HepG2 (cell line): ENCODE measurements around the gene RNU6-8. TPM values are rescaled to one million over a fixed set of nuclear protein-coding genes. Genes with fewer than 3 reads are reported as not detected.

Source experiments
- IKZF1 ChIP-seq: fragments of 450-650 bp; IDR thresholded peaks from 2 replicates; pipeline ENCODE4 v1.7.1; 2016
- KAT8 ChIP-seq: IDR thresholded peaks from 2 replicates; pipeline ENCODE4 v1.6.1; 2016; ENCODE audit warnings: missing genetic modification reagents, missing compliant biosample characterization
- MBNL3 ChIP-seq: fragments of 250-450 bp; sonication (Bioruptor Pico); conservative IDR thresholded peaks from 2 replicates; pipeline ENCODE4 v1.8.0; 2022; ENCODE audit warnings: mild to moderate bottlenecking, inconsistent platforms
- NKX3-1 ChIP-seq: sonication (generic); formaldehyde crosslinking; IDR thresholded peaks from 2 replicates; pipeline ENCODE4 v1.5.0; 2020; ENCODE audit warnings: missing genetic modification reagents
- NR3C1 ChIP-seq: sonication (generic); formaldehyde crosslinking; IDR thresholded peaks from 2 replicates; pipeline ENCODE4 v1.4.0; 2020; ENCODE audit warnings: missing genetic modification reagents
- RFX5 ChIP-seq: IDR thresholded peaks from 2 replicates; pipeline ENCODE4 v1.6.1; 2011; ENCODE audit warnings: low read depth, low read length, improper control_type of control experiment
- ZFP36L2 ChIP-seq: sonication (generic); formaldehyde crosslinking; IDR thresholded peaks from 2 replicates; pipeline ENCODE4 v1.4.0; 2020; ENCODE audit warnings: missing genetic modification reagents
- ZFP37 ChIP-seq: sonication (generic); formaldehyde crosslinking; IDR thresholded peaks from 2 replicates; pipeline ENCODE4 v1.4.0; 2020; ENCODE audit warnings: missing genetic modification reagents, borderline replicate concordance
- ZMYM2 ChIP-seq: sonication (generic); formaldehyde crosslinking; IDR thresholded peaks from 2 replicates; pipeline ENCODE4 v1.8.0; 2022; ENCODE audit warnings: mild to moderate bottlenecking, missing genetic modification reagents
- ZNF577 ChIP-seq: sonication (generic); formaldehyde crosslinking; IDR thresholded peaks from 2 replicates; pipeline ENCODE4 v1.4.0; 2020; ENCODE audit warnings: mild to moderate bottlenecking, low read depth, missing genetic modification reagents, borderline replicate concordance
- ZNF777 ChIP-seq: sonication (generic); formaldehyde crosslinking; IDR thresholded peaks from 2 replicates; pipeline ENCODE4 v1.4.0; 2020; ENCODE audit warnings: missing genetic modification reagents
- ZNF782 ChIP-seq: sonication (generic); formaldehyde crosslinking; IDR thresholded peaks from 2 replicates; pipeline ENCODE4 v1.4.0; 2020; ENCODE audit warnings: missing genetic modification reagents, mild to moderate bottlenecking, borderline replicate concordance
- polyA plus RNA-seq, 8 experiments: library from polyadenylated mRNA; depleted of rRNA in 3 of 8; stranded (reverse) in 7 of 8; unstranded in 1 of 8; fragments of >200 nt; fragmentation: Illumina TruSeq in 4 of 8; extraction: Trizol in 4 of 8; gene quantifications; 2 replicates each; pipeline versions ENCODE4 v1.2.1 to v1.2.3, GENCODE V29; 2011 to 2016; ENCODE audit warnings: low read depth in 4 of 8, missing spikeins in 1 of 8, mixed read lengths in 1 of 8; ENCODE audit not compliant: insufficient read depth in 1 of 8
- total RNA-seq, 5 experiments: library from RNA; depleted of rRNA; stranded (reverse); fragments of >200 nt; fragmentation: Illumina TruSeq; extraction: Trizol; gene quantifications; 2 replicates each; pipeline ENCODE4 v1.2.3, GENCODE V29; 2016; ENCODE audit warnings: low read depth in 1 of 5
- TF ChIP-seq, protein P1 (sequence below): sonication (generic); formaldehyde crosslinking; IDR thresholded peaks from 2 replicates; pipeline ENCODE4 v1.5.1; 2020; ENCODE audit warnings: mild to moderate bottlenecking, missing genetic modification reagents, moderate library complexity
- TF ChIP-seq, protein P2 (sequence below): sonication (generic); formaldehyde crosslinking; IDR thresholded peaks from 2 replicates; pipeline ENCODE4 v1.8.1; 2022; ENCODE audit warnings: mild to moderate bottlenecking, missing genetic modification reagents
- TF ChIP-seq, protein P3 (sequence below): sonication (generic); formaldehyde crosslinking; IDR thresholded peaks from 2 replicates; pipeline ENCODE4 v1.4.0; 2020; ENCODE audit warnings: missing genetic modification reagents
- TF ChIP-seq, protein P4 (sequence below): sonication (generic); formaldehyde crosslinking; IDR thresholded peaks from 2 replicates; pipeline ENCODE4 v1.4.0; 2020; ENCODE audit warnings: mild to moderate bottlenecking, missing genetic modification reagents
- TF ChIP-seq, protein P5 (sequence below): sonication (generic); formaldehyde crosslinking; IDR thresholded peaks from 2 replicates; pipeline ENCODE4 v1.4.0; 2020; ENCODE audit warnings: mild to moderate bottlenecking, missing genetic modification reagents
- TF ChIP-seq, protein P6 (sequence below): sonication (generic); formaldehyde crosslinking; IDR thresholded peaks from 2 replicates; pipeline ENCODE4 v1.4.0; 2020; ENCODE audit warnings: mild to moderate bottlenecking, missing genetic modification reagents, borderline replicate concordance

Gene RNU6-8
- total and polyA plus RNA-seq, 2 of the 13 experiments (the other 11 are each of a cell fraction or from before 2014, with no cell fraction given) = under 0.01 TPM; not detected in 1

DNA sequence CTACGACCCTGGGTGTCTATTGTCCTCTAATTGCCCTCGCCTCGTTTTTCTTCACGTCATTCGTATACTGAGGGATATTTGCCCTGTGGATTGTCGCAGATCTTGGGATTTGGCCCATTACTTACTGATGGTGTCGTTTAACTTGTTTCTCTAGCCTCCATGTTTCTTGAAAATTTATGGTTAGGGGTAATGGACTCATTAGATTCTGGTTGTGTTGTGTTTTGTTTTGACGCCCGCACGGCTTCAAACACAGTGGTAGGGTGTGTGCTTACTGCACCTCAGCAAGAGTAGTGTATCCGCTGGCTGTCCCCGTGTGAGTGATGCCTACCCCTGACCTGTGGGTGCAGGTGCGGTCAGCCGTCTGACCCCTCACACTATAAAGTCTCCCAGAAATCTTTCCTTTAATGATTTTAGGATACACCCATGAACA lies 874 bp upstream of the RNU6-8 start (continued):
- TF ChIP-seq, protein P1, sequence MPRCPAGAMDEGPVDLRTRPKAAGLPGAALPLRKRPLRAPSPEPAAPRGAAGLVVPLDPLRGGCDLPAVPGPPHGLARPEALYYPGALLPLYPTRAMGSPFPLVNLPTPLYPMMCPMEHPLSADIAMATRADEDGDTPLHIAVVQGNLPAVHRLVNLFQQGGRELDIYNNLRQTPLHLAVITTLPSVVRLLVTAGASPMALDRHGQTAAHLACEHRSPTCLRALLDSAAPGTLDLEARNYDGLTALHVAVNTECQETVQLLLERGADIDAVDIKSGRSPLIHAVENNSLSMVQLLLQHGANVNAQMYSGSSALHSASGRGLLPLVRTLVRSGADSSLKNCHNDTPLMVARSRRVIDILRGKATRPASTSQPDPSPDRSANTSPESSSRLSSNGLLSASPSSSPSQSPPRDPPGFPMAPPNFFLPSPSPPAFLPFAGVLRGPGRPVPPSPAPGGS (CRISPR knock-in tag) = no peak
- TF ChIP-seq, protein P2, sequence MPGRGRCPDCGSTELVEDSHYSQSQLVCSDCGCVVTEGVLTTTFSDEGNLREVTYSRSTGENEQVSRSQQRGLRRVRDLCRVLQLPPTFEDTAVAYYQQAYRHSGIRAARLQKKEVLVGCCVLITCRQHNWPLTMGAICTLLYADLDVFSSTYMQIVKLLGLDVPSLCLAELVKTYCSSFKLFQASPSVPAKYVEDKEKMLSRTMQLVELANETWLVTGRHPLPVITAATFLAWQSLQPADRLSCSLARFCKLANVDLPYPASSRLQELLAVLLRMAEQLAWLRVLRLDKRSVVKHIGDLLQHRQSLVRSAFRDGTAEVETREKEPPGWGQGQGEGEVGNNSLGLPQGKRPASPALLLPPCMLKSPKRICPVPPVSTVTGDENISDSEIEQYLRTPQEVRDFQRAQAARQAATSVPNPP = no peak
- TF ChIP-seq ZNF577 (CRISPR knock-in tag) (0 out of 2 replicates have a peak, but pooled peaks have one; percentile 74), ZNF777 (CRISPR knock-in tag) (peak; percentile 4; the same call in 1 of the 2 replicates), KAT8 (no peak), ZNF782 (no peak), ZFP37 (CRISPR knock-in tag) (no peak; the same call in 1 of the 2 replicates), IKZF1 (no peak), NKX3-1 (no peak), RFX5 (no peak), MBNL3 (CRISPR knock-in tag) (no peak), ZFP36L2 (CRISPR knock-in tag) (0 out of 2 replicates have a peak, but pooled peaks have one; percentile 75), NR3C1 (no peak), ZMYM2 (CRISPR knock-in tag) (peak; percentile 74; the same call in 1 of the 2 replicates)
- TF ChIP-seq, protein P3, sequence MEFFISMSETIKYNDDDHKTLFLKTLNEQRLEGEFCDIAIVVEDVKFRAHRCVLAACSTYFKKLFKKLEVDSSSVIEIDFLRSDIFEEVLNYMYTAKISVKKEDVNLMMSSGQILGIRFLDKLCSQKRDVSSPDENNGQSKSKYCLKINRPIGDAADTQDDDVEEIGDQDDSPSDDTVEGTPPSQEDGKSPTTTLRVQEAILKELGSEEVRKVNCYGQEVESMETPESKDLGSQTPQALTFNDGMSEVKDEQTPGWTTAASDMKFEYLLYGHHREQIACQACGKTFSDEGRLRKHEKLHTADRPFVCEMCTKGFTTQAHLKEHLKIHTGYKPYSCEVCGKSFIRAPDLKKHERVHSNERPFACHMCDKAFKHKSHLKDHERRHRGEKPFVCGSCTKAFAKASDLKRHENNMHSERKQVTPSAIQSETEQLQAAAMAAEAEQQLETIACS (CRISPR knock-in tag) = no peak
- TF ChIP-seq, protein P4, sequence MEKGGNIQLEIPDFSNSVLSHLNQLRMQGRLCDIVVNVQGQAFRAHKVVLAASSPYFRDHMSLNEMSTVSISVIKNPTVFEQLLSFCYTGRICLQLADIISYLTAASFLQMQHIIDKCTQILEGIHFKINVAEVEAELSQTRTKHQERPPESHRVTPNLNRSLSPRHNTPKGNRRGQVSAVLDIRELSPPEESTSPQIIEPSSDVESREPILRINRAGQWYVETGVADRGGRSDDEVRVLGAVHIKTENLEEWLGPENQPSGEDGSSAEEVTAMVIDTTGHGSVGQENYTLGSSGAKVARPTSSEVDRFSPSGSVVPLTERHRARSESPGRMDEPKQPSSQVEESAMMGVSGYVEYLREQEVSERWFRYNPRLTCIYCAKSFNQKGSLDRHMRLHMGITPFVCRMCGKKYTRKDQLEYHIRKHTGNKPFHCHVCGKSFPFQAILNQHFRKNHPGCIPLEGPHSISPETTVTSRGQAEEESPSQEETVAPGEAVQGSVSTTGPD = peak; percentile 72
- TF ChIP-seq, protein P5, sequence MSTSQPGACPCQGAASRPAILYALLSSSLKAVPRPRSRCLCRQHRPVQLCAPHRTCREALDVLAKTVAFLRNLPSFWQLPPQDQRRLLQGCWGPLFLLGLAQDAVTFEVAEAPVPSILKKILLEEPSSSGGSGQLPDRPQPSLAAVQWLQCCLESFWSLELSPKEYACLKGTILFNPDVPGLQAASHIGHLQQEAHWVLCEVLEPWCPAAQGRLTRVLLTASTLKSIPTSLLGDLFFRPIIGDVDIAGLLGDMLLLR (CRISPR knock-in tag) = peak; percentile 57; the same call in 1 of the 2 replicates
- TF ChIP-seq, protein P6, sequence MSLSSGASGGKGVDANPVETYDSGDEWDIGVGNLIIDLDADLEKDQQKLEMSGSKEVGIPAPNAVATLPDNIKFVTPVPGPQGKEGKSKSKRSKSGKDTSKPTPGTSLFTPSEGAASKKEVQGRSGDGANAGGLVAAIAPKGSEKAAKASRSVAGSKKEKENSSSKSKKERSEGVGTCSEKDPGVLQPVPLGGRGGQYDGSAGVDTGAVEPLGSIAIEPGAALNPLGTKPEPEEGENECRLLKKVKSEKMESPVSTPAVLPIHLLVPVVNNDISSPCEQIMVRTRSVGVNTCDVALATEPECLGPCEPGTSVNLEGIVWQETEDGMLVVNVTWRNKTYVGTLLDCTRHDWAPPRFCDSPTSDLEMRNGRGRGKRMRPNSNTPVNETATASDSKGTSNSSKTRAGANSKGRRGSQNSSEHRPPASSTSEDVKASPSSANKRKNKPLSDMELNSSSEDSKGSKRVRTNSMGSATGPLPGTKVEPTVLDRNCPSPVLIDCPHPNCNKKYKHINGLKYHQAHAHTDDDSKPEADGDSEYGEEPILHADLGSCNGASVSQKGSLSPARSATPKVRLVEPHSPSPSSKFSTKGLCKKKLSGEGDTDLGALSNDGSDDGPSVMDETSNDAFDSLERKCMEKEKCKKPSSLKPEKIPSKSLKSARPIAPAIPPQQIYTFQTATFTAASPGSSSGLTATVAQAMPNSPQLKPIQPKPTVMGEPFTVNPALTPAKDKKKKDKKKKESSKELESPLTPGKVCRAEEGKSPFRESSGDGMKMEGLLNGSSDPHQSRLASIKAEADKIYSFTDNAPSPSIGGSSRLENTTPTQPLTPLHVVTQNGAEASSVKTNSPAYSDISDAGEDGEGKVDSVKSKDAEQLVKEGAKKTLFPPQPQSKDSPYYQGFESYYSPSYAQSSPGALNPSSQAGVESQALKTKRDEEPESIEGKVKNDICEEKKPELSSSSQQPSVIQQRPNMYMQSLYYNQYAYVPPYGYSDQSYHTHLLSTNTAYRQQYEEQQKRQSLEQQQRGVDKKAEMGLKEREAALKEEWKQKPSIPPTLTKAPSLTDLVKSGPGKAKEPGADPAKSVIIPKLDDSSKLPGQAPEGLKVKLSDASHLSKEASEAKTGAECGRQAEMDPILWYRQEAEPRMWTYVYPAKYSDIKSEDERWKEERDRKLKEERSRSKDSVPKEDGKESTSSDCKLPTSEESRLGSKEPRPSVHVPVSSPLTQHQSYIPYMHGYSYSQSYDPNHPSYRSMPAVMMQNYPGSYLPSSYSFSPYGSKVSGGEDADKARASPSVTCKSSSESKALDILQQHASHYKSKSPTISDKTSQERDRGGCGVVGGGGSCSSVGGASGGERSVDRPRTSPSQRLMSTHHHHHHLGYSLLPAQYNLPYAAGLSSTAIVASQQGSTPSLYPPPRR (CRISPR knock-in tag) = no peak
